ENCODE measurements around the gene PNPLA3.

The PNPLA3 gene

GRCh38 chr22:43994416-43994815 is 70.8 kb downstream of the PNPLA3 start:
- DNase-seq = no peak

- no peak for DNase-seq
Observed at GRCh38 chr22:43995057-43995685, 71.6 kb downstream of the PNPLA3 start.

- no peak for DNase-seq
Observed at GRCh38 chr22:43995798-43996169, 72.2 kb downstream of the PNPLA3 start.

- DNase-seq = peak; percentile 72 to 79
Observed at GRCh38 chr22:43996170-43996980, 72.8 kb downstream of the PNPLA3 start.

- DNase-seq = no peak
Observed at GRCh38 chr22:43996981-43997265, 73.3 kb downstream of the PNPLA3 start.
